Stimulated activated CD4-positive, alpha-beta T cell treated with anti-CD3 and anti-CD28 coated beads, Interleukin-1b, Interleukin-23, amount 100 ng/mL, for 1 hour (primary cell): ENCODE data around the gene RAB6B.

Experiments
- DNase-seq, 2 donors: peaks; one replicate each; pipeline ENCODE4 v3.0.0-alpha.2; 2020; ENCODE audit warnings: low read depth in 2 of 2

RAB6B gene

GRCh38 chr3:133835961-133836360 is 59.7 kb downstream of the RAB6B start:
- no peak for DNase-seq

DNA sequence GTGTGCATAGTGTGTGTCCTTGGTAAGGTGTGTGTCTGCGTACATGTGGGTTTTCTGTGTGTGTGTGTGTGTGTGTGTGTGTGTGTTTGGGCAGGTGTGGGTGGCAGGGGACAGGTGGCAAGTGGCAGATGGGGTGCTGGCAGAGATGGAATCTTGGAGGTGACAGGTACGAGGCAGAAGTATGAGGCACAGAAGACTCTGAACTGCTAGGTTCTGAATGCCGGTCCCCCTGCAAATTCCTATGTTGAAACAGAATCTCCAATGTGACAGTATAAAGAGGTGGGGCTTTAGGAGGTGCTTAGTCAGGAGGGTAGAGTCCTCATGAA is 60.3 kb downstream of the RAB6B start:
- DNase-seq, result no peak

- no peak for DNase-seq
Measured at GRCh38 chr3:133834621-133835417, 60.9 kb downstream of the RAB6B start.

DNA sequence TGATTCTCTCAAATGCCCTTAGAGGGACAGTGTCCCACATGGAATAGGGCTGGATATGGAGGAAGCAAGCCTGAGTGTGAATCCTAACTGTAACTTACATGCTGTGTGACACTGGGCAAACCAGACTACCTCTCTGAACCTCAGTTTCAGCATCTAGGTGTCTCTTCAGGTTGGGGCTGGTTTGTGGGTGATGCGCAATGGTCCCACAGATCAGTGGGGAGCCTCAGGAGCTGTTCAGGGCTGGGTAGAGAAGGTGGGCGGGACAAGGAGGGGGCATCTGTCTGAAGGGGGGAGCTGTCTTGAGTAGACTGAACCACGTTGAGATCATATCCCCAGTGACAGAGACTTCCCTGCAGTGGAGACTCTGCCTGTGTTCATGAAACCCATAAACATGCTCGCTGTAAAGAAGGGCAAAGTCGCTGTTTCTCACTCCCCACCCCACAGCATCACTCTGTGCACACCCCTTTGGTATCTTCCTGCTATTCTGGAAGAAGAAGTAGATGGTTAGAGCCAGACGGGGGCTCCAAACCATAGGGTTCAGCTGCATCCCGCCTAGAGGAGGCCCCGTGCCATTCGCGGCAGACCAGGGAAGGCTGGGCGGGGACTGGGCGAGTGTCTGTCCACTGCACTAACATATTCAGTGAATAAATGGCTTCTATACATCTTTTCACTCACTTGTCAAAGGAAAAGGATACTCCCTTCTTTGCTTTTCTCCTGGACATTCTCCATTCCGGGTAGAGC is 61.6 kb downstream of the RAB6B start:
- DNase-seq, result no peak

DNA sequence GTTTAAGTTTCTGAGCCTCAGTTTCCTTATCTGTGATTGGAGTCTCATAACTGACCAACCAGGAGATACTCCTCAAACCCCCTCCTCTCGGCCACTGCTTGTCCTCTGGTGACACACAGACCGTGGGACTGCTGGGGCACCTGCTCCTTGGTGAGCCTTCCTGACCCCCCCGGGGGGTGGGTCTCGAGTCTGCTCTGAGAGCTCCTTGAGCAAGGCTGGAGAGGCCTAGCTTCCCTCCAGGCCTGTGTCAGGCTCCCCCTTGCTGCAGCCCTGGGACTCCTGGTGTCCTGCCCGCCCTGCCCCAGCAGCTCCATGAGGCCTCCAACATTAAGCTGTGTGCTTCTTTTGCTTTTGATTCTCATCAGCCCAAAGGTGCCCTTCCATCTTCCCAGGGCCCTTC is 62.4 kb downstream of the RAB6B start:
- no peak for DNase-seq

GRCh38 chr3:133832802-133833144 is 62.9 kb downstream of the RAB6B start:
- DNase-seq, result no peak

DNA sequence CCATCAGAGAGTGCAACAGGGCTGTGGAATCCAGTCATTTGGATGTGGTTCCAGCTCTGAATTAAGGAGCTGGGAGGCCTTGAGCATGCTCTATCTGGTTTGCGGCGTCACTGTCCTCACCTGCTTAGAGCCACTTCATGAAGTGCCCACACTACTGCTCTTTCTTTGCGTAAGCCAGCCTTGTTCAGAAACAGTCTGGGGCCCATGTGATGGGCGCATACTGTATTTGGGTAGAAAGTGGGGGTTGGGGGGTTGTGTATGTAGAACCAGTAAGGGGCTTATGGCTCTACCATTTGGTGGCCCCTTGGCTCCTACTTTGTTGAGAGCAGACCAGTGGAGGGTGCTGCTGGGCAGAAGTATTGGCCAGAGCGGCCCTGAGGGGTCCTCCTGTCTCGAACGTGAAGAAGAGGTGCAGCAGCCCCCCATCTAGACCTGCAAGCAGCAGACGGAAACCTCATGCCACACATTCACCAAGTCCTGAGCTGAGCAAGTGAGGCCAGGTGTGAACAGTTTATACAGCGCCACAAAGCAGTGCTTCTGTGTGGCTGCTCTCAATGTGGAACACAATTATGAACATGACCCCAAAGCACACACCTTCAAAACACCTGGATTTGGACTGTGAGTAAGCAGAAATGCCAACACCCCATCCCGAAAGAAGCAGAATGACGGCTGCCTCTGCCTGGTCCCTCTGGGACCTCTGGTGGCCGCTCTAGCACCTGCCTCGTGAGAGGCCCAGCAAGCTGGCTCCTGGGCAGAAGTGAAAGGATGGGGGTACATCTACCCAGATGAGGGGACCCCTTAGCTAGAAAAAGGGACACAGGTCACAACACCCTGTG is 63.5 kb downstream of the RAB6B start:
- no peak for DNase-seq

DNA sequence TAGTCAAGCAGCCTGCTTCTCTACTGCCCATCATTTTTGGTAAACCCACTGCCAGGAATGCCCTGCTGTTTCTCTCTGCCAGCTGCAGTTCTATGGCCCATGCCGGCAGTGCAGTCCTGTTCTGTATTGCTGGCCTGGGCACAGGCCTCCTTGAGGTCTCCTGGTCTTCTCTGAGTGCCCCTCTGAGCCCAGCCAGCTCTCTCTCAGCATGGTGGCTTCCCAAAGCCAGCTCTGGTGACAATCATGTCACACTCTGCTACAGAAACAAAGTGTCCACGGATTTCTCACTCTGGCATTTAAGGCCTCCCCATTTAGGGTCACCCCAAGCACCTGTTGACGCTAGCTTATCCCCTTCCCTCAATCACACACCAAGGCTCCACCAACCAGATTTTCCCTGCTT is 65.6 kb downstream of the RAB6B start:
- no peak for DNase-seq

- DNase-seq, result no peak
Measured at GRCh38 chr3:133829310-133829707, 66.4 kb downstream of the RAB6B start.

DNA sequence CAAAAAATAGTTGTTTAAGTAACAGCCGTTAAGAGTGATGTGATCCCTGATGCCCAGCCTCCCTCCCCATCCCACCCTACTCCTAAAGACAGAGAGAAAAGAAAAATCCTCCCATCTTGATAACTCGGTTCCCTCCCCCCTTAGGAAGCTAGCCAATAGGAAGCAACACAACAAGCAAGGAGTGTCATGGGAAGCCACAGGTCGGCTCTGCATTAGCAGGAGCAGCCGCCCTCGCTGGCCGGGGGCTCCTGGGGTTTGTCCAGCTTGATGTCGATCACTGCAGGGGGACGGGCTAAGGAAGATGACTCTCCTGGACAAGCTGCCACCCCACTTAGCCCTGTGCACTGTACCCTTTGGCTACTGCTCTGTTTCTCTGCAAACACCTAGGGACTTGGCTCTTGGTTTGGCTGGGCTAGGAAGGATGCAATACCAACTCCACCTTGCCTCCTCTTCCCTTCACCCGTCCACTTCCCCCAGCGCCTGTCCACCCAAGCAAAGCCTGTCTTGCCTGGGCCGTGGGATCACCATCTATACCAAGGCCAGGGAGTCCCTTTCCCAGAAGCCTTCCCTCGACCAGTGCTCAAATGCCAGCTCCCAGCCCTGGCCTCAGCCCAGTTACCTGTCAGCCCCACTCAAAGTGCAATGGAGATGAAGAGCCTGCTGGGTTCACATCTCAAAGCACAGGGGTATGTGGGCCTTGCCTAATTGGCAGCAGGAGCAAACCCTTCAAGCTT is 66.9 kb downstream of the RAB6B start:
- no peak for DNase-seq

GRCh38 chr3:133827684-133828083 is 68.0 kb downstream of the RAB6B start:
- no peak for DNase-seq

DNA sequence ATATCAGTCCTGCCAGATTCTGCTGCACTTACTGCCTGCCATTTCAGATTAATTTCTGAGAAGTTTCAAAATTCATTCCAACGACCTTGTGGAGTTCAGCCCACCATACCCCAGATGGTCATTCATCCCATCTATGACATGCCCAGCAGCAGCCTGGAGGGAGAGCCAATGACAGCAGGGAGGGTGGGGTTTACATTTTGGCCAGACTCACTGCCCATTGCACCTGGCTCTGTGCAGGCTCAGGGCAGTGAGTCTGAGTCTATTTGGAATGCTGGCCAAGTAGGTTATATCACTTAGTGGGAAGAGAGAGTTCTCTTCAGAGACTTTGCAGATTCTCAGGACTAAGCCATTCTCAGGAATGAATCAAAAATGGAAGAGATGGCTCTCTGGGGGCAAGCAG is 68.5 kb downstream of the RAB6B start:
- no peak for DNase-seq

- DNase-seq, result no peak
Measured at GRCh38 chr3:133825969-133826727, 69.5 kb downstream of the RAB6B start.

DNA sequence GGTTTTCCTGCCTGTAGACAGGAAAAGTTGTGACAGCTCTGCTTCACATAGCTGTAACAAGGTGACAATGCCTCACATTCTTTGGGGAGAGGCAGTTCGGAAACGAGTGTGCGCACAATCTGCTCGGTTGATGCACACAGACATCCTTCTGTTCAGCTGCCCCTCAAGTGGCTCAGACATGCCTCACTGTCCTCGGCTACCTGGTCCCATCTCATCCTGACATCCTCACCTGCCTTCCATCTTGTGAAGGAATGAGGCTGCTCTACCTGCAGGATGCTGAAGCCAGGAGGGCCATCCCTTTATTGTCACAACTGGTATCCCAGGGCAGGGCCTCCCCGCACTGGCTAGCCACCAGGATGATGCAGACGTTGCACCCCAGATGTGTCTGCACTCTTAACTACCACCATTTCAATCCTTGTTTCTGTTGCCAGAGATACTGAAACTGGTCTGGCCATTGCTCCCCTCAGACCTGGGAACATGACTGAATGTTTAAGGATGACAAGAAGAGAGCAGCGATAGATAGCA is 70.7 kb downstream of the RAB6B start:
- DNase-seq, result no peak

GRCh38 chr3:133821767-133822638 is 73.7 kb downstream of the RAB6B start:
- no peak for DNase-seq

DNA sequence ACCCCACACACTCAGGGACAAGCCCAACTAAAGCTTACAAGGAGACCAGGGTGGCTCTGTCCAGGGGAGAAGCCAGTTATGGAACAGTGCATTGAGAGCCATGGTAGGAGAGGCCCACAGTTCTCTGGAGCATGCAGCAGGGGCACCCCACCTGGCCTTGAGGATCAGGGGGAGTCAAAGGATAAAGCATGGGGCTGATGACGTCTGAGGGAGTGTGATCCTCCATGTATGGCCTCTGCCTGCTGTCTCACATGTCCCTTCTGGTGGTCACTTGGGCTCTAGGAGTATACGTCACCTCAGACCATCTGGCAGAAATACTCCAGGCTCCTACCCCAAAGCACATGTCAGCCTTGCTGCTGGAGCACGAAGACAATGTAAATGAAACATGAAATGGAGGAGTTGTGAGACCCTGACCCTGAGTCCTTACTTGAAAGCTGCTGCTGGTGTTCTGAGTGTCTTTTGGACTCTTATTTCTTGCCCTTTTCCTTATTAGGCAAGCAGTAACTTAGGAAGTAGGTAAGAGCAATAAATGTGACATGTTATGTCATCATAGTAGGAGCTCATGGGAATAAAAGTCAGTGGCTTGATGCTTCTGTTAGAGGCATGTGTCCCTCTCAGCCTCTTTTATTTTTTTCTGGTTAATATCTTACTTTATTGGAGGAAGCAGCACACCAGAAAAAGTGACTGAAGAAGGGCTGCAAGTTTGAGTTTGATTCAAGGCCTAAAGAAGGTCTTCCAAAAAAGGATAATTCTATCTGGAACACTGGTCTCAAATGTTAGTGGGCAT is 74.6 kb downstream of the RAB6B start:
- DNase-seq, result no peak

DNA sequence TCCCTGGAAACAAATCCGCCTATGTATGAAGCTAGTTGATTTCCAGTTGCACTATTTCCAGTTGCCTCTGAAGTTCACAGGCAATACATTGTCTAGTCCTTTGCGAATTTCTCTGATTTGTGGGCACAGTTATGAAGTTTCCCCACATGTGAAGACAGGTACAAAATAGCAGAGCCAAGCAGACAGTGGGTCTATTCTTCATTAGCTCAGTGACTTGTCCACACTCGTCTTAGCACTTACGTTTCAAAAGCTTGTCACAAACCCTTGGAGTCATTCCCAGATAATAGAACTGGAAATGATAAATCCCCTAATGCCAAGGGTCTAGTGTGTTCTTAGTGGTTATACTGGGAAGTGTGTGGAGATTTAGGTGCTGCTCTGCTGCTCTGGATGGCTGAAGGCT is 75.6 kb downstream of the RAB6B start:
- DNase-seq, result no peak

DNA sequence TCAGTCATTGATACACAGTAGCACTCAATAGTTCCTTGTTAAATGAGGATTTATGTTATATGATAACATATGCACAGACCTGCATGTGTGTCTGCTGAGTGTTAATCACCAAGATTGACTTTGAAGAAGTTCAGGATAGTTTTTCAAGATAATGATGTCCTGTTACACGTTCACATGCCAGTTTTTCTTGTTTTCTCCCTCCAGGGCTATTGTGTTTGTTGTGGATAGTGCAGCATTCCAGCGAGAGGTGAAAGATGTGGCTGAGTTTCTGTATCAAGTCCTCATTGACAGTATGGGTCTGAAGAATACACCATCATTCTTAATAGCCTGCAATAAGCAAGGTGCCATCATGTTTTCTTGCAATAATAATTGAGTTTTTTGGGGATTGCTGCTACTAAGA is 80.3 kb downstream of the RAB6B start:
- no peak for DNase-seq

GRCh38 chr3:133812872-133813271 is 82.8 kb downstream of the RAB6B start:
- DNase-seq, result no peak
